NK-92 (cell line): ENCODE measurements around the gene OTUB2.
"Not testable (repeated sequence)": the region's sequence is repeated elsewhere in the genome, so short reads cannot be mapped to it uniquely, and the experiment has no call there.

ENCODE experiments used
- DNase-seq: peaks from one replicate; lab custom pipeline; 2025; ENCODE audit not compliant: unreplicated experiment; lab: John Stamatoyannopoulos, UW

Gene OTUB2

DNA sequence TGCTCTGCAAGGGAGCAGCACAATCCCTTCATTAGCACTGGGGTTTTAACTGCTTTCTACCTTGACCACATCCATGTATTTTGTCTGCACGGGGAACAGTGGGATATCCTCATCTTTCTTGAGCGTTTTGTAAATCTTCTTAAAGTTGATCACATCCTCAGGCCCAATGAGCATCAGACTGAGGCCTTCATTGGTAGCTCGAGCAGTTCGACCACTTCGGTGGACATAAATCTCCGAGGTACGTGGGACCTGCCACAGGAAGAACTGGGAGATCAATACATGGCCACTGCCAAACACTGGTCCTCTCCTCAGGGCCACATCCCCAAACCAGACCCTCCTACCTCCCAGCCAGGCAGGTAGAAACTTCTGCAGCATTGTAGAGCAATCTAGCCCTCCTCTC, 28.8 kb downstream of the OTUB2 start:
- no peak for DNase-seq

DNA sequence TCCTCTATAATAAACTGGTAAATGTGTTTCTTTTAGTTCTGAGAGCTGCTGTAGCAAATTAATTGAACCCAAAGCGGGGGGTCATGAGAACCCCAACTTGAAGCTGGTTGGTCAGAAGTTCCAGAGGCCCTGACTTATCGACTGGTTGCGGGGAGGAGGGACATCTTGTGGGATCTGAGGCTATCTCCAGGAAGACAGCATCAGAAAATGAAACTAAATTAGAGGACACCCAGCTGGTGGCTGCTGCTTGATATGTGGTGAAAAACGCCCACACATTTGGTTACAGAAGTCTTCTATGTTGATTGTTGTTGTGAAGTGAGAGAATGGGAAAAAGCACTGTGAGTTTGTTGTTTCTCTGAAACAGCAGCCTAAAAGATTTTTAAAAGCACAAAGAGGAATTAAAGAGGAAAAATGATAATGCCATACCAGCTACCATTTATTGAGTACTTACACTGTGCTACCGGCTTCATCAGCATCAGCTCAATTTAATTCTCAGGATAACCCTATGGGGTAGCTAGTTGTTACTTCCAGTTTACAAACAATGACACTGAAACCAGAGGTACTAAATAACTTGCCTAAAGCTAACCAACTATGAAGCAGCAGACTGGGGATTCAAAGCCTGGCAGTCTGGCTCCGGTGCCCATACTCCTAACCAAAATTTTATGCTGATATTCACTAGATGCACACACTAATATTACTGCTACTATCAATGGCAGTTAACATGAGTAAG, 30.6 kb downstream of the OTUB2 start:
- no peak for DNase-seq

DNA sequence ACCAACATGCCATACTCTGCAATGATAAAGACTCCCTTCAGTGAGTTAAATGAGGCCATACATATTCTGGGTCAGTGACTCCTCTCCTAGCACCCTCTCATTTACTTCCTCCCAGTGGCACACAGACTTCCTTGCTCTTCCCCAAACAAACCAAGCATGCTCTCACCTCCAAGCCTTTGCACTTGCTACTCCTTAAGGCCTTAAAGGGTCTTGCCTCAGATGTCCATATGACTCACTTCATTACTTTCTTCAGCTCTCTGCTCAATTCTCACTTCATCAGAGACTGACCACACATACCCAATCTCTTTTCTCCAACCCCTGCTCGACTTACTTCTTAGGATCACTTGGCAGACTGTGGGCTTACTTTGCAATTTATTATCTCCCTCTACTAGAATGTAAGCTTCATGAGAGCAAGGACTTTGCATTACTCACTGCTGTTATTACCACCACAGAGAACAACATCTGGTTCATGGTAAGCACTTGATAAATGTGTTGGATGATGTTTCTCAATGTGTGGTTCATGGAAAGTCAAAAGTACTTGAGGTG, 32.1 kb downstream of the OTUB2 start:
- DNase-seq: no peak

DNA sequence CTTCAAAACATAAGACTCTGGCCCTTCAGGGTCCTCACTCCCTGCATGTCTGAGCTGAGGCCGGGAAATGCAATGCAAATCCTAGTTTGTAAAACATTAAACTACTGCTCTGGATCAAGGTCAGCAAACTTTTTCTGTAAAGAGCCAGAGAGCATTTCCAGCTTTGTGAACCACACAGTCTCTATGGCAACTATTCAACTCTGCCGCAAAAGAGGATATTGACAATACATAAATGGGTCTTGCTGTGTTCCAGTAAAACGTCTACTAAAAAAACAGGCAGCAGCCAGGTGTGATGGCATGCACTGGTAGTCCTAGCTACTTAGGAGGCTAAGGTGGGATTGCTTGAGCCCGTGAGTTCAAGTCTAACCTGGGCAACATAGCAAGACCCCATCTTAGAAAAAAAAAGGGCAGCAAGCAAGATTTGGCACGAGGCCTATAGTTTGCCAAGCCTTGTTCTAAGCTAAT, 32.6 kb downstream of the OTUB2 start:
- no peak for DNase-seq

- no peak for DNase-seq
These were observed 33.9 kb downstream of the OTUB2 start for GRCh38 chr14:94059998-94060397.

DNA sequence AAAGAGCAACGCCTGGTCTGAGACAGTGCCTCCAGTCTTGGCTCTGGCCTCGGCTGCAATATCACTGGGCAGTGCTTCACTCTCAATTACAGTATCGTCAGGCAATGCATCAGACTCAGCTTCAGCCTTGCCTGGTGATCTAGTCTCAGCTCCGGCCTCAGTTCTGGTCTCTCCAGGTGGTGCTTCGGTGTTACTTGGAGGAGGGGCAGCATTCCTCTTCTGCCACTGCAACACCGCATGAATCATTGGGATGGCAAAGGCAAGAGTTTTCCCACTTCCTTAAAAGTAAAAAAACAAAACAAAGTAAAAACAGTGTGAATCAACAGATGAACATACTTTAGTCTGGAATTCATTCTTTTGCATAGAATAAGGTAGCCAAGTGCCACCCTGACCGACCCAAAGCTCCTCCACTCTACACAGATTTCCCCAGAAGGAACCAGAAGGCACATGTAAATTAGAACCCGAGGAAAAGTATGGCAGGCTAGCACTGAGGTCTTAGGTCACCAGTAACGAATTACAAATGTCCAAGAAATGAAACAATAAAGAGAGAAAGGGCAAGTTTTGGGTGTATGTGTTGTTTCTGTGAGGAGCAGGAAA, 36.3 kb downstream of the OTUB2 start:
- DNase-seq: no peak

DNA sequence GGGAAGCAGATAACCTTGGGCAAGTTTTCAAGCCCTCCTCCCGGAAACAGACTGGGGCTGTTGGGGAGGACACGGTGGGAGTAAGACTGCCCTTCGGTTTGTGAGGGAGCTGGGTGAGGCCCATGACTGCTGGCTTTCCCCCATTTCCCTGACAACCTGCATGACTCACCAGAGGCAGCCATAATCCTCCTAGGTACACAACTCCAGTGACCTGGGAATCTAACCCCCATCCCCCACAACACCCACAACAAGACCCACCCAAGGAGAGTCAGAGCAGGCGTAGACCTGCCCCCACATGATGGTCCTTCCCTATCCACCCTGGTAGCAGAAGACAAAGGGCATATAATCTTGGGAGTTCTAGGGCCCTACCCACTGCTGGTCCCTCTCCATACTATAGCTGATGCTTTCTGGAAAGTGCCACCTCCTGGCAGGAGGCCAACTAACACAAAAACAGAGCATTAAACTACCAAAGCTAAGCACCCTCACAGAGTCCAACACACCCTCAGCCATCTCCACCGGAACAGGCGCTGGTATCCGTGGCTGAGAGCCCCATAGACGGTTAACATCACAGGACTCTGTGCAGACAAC, 40.0 kb downstream of the OTUB2 start:
- no peak for DNase-seq

- DNase-seq: not testable (repeated sequence)
These were observed 45.9 kb downstream of the OTUB2 start for GRCh38 chr14:94072076-94072475.

DNA sequence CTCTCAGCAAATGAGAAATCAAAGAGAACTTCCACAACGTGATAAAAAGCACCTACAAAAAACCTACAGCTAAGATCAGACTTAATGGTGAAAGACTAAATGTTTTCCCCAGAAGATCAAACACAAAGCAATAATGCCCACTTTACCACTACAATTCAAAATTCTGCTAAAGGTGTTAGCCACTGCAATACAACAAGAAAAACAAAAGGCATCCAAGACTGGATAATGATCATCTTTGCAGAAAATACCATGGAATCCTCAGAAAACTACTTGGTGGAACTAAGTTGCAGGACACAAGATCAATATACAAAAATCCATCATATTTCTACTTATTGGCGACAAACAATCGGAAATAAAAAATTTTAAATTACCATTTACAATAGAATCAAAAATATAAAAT, 48.4 kb downstream of the OTUB2 start:
- no peak for DNase-seq

DNA sequence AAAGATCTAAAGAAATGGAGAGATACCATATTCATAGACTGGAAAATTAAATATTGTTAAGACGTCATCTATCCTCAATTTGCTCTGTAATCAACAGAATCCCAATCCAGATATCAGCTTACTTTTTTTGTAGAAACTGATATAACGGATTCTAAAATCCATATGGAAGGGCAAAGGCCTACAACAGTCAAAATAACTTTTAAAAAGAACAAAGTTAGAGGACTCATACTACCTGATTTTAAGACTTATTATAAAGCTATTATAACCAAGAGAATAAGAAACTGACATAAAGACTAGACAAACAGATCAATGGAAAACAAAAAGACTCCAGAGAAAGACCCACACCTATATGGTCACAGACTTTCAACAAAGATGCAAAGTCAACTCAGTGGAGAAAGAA, 48.9 kb downstream of the OTUB2 start:
- DNase-seq: no peak

DNA sequence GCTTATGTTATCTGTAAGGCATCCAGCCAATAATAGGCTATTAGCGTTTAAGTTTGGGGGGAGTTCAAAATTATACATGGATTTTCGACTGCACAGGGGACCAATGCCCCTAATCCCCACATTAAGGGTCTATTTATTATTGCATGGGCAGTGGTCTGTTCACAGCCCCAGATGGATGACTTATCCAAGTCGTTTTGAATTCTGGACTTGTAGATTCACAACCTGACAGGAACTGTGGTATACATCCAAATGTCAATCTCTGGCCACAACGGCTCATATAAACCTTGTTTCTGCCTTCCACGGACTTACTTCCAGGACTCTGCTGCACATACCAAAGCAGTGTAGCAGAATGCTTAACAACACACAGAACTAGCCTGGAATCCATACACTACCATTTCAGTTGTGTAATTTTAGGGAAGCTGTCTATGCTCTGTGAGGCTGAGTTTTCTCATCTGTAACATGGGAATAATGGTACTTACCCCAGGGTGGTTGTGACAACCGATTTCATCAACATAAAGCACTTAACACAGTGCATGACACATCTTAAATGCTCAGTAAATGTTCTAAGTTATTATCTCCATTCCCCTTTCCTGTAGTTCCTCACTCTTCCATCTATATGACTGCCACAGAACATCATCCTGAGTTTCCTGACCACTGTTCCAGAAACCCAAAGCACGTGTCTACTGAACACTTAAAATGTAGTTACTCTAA, 51.1 kb downstream of the OTUB2 start:
- no peak for DNase-seq

GRCh38 chr14:94077823-94078222, 51.7 kb downstream of the OTUB2 start:
- no peak for DNase-seq

GRCh38 chr14:94079891-94080620, 53.9 kb downstream of the OTUB2 start:
- no peak for DNase-seq

- DNase-seq: peak; percentile 77
These were observed 54.7 kb downstream of the OTUB2 start, which contains the start of the genes DDX24 and IFI27L1 for GRCh38 chr14:94080621-94081385. Gene DDX24, minus strand, starts transcription at chr14:94081202. Its CDS starts 1,460 bp downstream, at chr14:94079742. Gene IFI27L1, plus strand, starts transcription at chr14:94081310. Its CDS starts 15,628 bp downstream, at chr14:94096938.

- DNase-seq: no peak
These were observed 55.3 kb downstream of the OTUB2 start for GRCh38 chr14:94081386-94081820.

DNA sequence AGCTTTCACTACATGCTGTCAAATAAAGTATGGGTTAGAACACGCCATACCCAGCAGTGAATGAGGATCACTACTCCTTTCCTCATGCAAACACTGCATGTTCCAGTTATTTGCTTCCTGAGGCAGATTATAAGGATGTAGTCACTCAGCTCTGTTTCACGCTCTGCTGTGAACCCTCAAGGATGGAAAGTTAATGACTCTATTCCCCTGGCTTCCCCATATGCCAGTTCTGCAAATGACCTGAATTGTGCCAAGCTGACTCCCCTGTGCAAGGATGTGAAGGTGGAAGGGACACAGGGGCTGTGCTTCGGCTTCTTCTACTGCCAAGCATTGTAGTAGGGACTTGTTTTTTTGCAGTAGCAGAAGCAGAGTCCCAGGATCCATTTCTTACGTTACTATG, 61.8 kb downstream of the OTUB2 start:
- no peak for DNase-seq

DNA sequence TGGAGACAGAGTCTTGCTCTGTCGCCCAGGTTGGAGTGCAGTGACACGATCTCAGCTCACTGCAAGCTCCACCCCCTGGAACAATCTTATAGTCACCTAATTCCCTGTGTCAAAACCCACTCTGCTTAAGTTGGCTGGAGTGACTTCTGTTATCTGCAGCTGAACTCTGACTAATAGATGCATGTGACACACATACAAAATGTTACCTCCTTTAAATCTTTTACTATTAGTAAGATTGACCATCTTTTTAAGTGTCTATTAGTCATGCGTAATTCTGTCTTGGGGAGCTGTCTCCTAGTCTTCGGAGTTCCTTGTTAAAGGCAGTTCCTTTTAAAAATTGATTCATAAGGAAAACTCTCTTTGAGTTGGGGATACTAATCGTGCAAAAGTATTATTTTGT, 62.4 kb downstream of the OTUB2 start:
- DNase-seq: no peak

GRCh38 chr14:94089479-94089878, 63.3 kb downstream of the OTUB2 start:
- DNase-seq: no peak

DNA sequence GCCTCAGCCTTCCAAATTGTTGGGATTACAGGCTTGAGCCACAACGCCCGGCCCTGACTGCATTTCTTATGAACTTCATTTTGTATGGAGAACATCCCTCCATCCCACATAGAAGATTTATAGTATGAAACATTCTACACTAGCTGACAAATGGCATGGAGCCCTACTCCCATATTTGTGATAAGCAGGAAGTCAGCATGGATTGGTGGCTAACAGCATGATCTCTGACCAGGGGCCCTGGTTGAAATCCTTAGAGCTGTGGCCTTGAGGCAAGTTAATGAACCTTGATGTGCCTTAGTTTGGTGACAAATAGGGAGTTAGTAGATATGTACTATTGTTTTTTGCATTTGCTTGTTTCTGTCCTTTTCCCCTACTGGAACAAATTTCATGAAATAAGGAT, 67.3 kb downstream of the OTUB2 start:
- DNase-seq: no peak

- DNase-seq: no peak
These were observed 71.0 kb downstream of the OTUB2 start for GRCh38 chr14:94097091-94097490.
